Right lobe of liver (tissue), 4 donors: ENCODE data around the gene MAPRE2.

Source experiments
- CTCF ChIP-seq, 4 donors: fragments of 200-600 bp in 3 of 4; fragments of 450-650 bp in 1 of 4; IDR thresholded peaks; one replicate each; pipeline versions ENCODE4 v1.5.1 to v1.8.0; 2016 to 2022; ENCODE audit warnings: antibody characterized with exemption in 4 of 4, mild to moderate bottlenecking in 2 of 4
- POLR2A ChIP-seq: fragments of 450-650 bp; IDR thresholded peaks from one replicate; pipeline ENCODE4 v1.6.1; 2017; ENCODE audit warnings: antibody characterized with exemption, mild to moderate bottlenecking
- donor health status: DM: no; HTN: no; CAD: no.
- donor health status: DM: no; HTN: no; CAD: no.
- donor health status: DM: no; HTN: yes; CAD: no.

GRCh38 chr18:35091841-35092240 lies 50.6 kb downstream of the MAPRE2 start:
- TF ChIP-seq CTCF (IDR thresholded peaks at IDR 0.05) (no peak), POLR2A (no peak)
